ENCODE results near the gene HNRNPA0. TPM values are rescaled to one million over a fixed set of nuclear protein-coding genes. Genes with fewer than 3 reads are reported as not detected.

HNRNPA0 gene
- total and polyA plus RNA-seq, 9 of the 15 experiments (the other 6 are each of a cell fraction or from before 2014, with no cell fraction given), result 5.0 to 33.3 (median 10.7) TPM

GRCh38 chr5:137752905-137753690 lies 1.1 kb downstream of the HNRNPA0 start (continued):
- TF ChIP-seq HMG20B (CRISPR knock-in tag; IDR thresholded peaks at IDR 0.05) (no peak), ZNF592 (IDR thresholded peaks at IDR 0.05) (0 out of 2 replicates have a peak, but pooled peaks have one; percentile 20), FOXK2 (conservative IDR thresholded peaks at IDR 0.05 in 1 of 2, IDR thresholded peaks at IDR 0.05 in 1 of 2; ENCODE audit: low read depth in 2 of 2) (peak in 1 of 2 experiments; percentile 77; a peak in 2 of 4 replicates), FIP1L1 (IDR thresholded peaks at IDR 0.05; ENCODE audit: low read depth, low read length, poor library complexity, severe bottlenecking) (peak; percentile 51), CREM (IDR thresholded peaks at IDR 0.05; ENCODE audit: low read depth) (0 out of 2 replicates have a peak, but pooled peaks have one; percentile 8), ETV6 (IDR thresholded peaks at IDR 0.05; ENCODE audit: borderline replicate concordance in 1 of 2, low read depth in 2 of 2, low read length in 1 of 2) (no peak), ETV6 (CRISPR knock-in tag; IDR thresholded peaks at IDR 0.05; ENCODE audit: borderline replicate concordance) (0 out of 2 replicates have a peak, but pooled peaks have one; percentile 17), ESRRB (CRISPR knock-in tag; IDR thresholded peaks at IDR 0.05; ENCODE audit: borderline replicate concordance) (no peak), ATF7 (IDR thresholded peaks at IDR 0.05) (peak; percentile 44; the same call in 1 of the 2 replicates), ZNF224 (CRISPR knock-in tag; IDR thresholded peaks at IDR 0.05) (0 out of 2 replicates have a peak, but pooled peaks have one; percentile 62), DACH1 (IDR thresholded peaks at IDR 0.05; ENCODE audit: partially characterized antibody) (no peak), NONO (IDR thresholded peaks at IDR 0.05; ENCODE audit: low read depth in 2 of 2, low read length in 1 of 2) (0 out of 4 replicates have a peak, but pooled peaks of 1 of the 2 experiments have one; percentile 54), FOXK1 (CRISPR knock-in tag; IDR thresholded peaks at IDR 0.05; ENCODE audit: borderline replicate concordance) (0 out of 2 replicates have a peak, but pooled peaks have one; percentile 15), POLR2G (IDR thresholded peaks at IDR 0.05; ENCODE audit: low read depth, low read length) (peak; percentile 48)
- TF ChIP-seq, protein P1, sequence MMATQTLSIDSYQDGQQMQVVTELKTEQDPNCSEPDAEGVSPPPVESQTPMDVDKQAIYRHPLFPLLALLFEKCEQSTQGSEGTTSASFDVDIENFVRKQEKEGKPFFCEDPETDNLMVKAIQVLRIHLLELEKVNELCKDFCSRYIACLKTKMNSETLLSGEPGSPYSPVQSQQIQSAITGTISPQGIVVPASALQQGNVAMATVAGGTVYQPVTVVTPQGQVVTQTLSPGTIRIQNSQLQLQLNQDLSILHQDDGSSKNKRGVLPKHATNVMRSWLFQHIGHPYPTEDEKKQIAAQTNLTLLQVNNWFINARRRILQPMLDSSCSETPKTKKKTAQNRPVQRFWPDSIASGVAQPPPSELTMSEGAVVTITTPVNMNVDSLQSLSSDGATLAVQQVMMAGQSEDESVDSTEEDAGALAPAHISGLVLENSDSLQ (IDR thresholded peaks at IDR 0.05), result no peak
- TF ChIP-seq, protein P2, sequence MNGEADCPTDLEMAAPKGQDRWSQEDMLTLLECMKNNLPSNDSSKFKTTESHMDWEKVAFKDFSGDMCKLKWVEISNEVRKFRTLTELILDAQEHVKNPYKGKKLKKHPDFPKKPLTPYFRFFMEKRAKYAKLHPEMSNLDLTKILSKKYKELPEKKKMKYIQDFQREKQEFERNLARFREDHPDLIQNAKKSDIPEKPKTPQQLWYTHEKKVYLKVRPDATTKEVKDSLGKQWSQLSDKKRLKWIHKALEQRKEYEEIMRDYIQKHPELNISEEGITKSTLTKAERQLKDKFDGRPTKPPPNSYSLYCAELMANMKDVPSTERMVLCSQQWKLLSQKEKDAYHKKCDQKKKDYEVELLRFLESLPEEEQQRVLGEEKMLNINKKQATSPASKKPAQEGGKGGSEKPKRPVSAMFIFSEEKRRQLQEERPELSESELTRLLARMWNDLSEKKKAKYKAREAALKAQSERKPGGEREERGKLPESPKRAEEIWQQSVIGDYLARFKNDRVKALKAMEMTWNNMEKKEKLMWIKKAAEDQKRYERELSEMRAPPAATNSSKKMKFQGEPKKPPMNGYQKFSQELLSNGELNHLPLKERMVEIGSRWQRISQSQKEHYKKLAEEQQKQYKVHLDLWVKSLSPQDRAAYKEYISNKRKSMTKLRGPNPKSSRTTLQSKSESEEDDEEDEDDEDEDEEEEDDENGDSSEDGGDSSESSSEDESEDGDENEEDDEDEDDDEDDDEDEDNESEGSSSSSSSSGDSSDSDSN (IDR thresholded peaks at IDR 0.05; ENCODE audit: borderline replicate concordance in 1 of 2, low read depth in 2 of 2, low read length in 2 of 2), result 0 out of 4 replicates have a peak, but pooled peaks of 1 of the 2 experiments have one; percentile 17

All from K562 (cell line).